ENCODE data around the gene ECE2.
A peak's percentile ranks its signal among the peaks of the same experiment; 100 is the strongest.

The ECE2 gene

GRCh38 chr3:184248454-184249411 lies 27.1 kb upstream of the ECE2 start, which contains the start of gene ALG3 (continued):
- TF ChIP-seq, protein P1, sequence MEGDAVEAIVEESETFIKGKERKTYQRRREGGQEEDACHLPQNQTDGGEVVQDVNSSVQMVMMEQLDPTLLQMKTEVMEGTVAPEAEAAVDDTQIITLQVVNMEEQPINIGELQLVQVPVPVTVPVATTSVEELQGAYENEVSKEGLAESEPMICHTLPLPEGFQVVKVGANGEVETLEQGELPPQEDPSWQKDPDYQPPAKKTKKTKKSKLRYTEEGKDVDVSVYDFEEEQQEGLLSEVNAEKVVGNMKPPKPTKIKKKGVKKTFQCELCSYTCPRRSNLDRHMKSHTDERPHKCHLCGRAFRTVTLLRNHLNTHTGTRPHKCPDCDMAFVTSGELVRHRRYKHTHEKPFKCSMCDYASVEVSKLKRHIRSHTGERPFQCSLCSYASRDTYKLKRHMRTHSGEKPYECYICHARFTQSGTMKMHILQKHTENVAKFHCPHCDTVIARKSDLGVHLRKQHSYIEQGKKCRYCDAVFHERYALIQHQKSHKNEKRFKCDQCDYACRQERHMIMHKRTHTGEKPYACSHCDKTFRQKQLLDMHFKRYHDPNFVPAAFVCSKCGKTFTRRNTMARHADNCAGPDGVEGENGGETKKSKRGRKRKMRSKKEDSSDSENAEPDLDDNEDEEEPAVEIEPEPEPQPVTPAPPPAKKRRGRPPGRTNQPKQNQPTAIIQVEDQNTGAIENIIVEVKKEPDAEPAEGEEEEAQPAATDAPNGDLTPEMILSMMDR (tag by site-specific recombination; IDR thresholded peaks at IDR 0.05), result peak; percentile 46; the same call in 1 of the 2 replicates
- TF ChIP-seq ZFHX2 (tag by site-specific recombination; conservative IDR thresholded peaks at IDR 0.05), result peak; percentile 79
- peak; percentile 93 for TF ChIP-seq ZFP69B (tag by site-specific recombination; IDR thresholded peaks at IDR 0.05)
- TF ChIP-seq KLF7 (tag by site-specific recombination; IDR thresholded peaks at IDR 0.05; ENCODE audit: borderline replicate concordance), result peak; percentile 42; the same call in 1 of the 2 replicates
- TF ChIP-seq GFI1B (tag by site-specific recombination; IDR thresholded peaks at IDR 0.05), result no peak
- 0 out of 2 replicates have a peak, but pooled peaks have one; percentile 53 for TF ChIP-seq ZNF777 (tag by site-specific recombination; IDR thresholded peaks at IDR 0.05; ENCODE audit: borderline replicate concordance)
- no peak for TF ChIP-seq ZNF223 (tag by site-specific recombination; IDR thresholded peaks at IDR 0.05)
- no peak for TF ChIP-seq ZNF704 (tag by site-specific recombination; IDR thresholded peaks at IDR 0.05)
- TF ChIP-seq ZNF544 (tag by site-specific recombination; IDR thresholded peaks at IDR 0.05), result no peak
- TF ChIP-seq ZNF830 (tag by site-specific recombination; IDR thresholded peaks at IDR 0.05; ENCODE audit: low read depth), result no peak
- no peak for TF ChIP-seq ZBTB20 (tag by site-specific recombination; IDR thresholded peaks at IDR 0.05)
- TF ChIP-seq ZNF280D (tag by site-specific recombination; IDR thresholded peaks at IDR 0.05), result peak; percentile 89
- TF ChIP-seq ZNF16 (tag by site-specific recombination; IDR thresholded peaks at IDR 0.05; ENCODE audit: low read depth), result no peak
- peak; percentile 85; the same call in 1 of the 2 replicates for TF ChIP-seq ZNF639 (tag by site-specific recombination; IDR thresholded peaks at IDR 0.05)
- TF ChIP-seq ZNF747 (tag by site-specific recombination; IDR thresholded peaks at IDR 0.05), result no peak
- TF ChIP-seq, protein P2, sequence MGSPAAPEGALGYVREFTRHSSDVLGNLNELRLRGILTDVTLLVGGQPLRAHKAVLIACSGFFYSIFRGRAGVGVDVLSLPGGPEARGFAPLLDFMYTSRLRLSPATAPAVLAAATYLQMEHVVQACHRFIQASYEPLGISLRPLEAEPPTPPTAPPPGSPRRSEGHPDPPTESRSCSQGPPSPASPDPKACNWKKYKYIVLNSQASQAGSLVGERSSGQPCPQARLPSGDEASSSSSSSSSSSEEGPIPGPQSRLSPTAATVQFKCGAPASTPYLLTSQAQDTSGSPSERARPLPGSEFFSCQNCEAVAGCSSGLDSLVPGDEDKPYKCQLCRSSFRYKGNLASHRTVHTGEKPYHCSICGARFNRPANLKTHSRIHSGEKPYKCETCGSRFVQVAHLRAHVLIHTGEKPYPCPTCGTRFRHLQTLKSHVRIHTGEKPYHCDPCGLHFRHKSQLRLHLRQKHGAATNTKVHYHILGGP (tag by site-specific recombination; IDR thresholded peaks at IDR 0.05), result no peak

All from HEK293 (cell line).